Measurements from ENCODE around the gene ZSCAN29.

Gene ZSCAN29

GRCh38 chr15:43383070-43383469, 12.2 kb upstream of the ZSCAN29 start:
- no peak for DNase-seq (ENCODE audit: extremely low spot score)
- TF ChIP-seq L3MBTL2 (conservative IDR thresholded peaks at IDR 0.05) = no peak
- TF ChIP-seq FOXK2 (IDR thresholded peaks at IDR 0.05) = no peak
- TF ChIP-seq SP1 (IDR thresholded peaks at IDR 0.05) = no peak
- TF ChIP-seq FOXM1 (IDR thresholded peaks at IDR 0.05; ENCODE audit: borderline replicate concordance) = no peak
- no peak for TF ChIP-seq ARNT (IDR thresholded peaks at IDR 0.05)
- no peak for TF ChIP-seq NFRKB (IDR thresholded peaks at IDR 0.05)
- no peak for TF ChIP-seq ELF4 (IDR thresholded peaks at IDR 0.05)
- TF ChIP-seq ZNF384 (IDR thresholded peaks at IDR 0.05) = no peak
- no peak for TF ChIP-seq BHLHE40 (IDR thresholded peaks at IDR 0.05; ENCODE audit: borderline replicate concordance)
- no peak for TF ChIP-seq HDGF (IDR thresholded peaks at IDR 0.05; ENCODE audit: borderline replicate concordance)
- TF ChIP-seq TARDBP (IDR thresholded peaks at IDR 0.05) = no peak
- TF ChIP-seq FOXA1 (IDR thresholded peaks at IDR 0.05) = no peak
- TF ChIP-seq CTBP1 (IDR thresholded peaks at IDR 0.05; ENCODE audit: borderline replicate concordance) = no peak
- no peak for TF ChIP-seq SUZ12 (IDR thresholded peaks at IDR 0.05)
- no peak for TF ChIP-seq LEF1 (IDR thresholded peaks at IDR 0.05; ENCODE audit: borderline replicate concordance)
- TF ChIP-seq, protein P1, sequence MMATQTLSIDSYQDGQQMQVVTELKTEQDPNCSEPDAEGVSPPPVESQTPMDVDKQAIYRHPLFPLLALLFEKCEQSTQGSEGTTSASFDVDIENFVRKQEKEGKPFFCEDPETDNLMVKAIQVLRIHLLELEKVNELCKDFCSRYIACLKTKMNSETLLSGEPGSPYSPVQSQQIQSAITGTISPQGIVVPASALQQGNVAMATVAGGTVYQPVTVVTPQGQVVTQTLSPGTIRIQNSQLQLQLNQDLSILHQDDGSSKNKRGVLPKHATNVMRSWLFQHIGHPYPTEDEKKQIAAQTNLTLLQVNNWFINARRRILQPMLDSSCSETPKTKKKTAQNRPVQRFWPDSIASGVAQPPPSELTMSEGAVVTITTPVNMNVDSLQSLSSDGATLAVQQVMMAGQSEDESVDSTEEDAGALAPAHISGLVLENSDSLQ (IDR thresholded peaks at IDR 0.05) = no peak
- CTCF ChIA-PET = no interaction called here
- POLR2A ChIA-PET = interaction anchor here (1.7 kb wide), 1 partner anchor 12 kb away, joined by 6 read pairs; the partner anchor contains the start of genes TUBGCP4 and ZSCAN29

DNA sequence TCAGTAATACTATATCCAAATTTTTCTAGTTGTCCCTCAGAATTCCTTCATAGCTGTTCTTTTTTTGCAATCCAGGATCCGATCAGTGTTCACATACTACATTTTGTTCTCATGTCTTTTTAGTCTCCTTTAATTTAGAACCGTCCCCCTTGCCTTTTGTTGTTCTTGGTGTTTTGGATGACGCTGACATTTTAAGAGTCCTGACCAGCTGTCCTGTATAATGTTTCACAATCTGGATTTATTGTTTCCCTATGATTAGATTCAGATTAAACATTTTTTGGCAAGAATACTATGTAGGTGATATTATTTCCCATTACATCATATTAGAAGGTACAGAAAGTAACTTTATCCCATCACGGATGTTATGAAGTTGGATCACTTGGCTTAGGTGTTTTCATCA, 11.5 kb upstream of the ZSCAN29 start:
- TF ChIP-seq HDGF (IDR thresholded peaks at IDR 0.05; ENCODE audit: borderline replicate concordance) (no peak), SUZ12 (IDR thresholded peaks at IDR 0.05) (no peak)
- DNase-seq (ENCODE audit: extremely low spot score) = no peak
- POLR2A ChIA-PET = no interaction called here
- CTCF ChIA-PET = no interaction called here

GRCh38 chr15:43378601-43379000, 7.8 kb upstream of the ZSCAN29 start:
- POLR2A ChIA-PET = no interaction called here
- TF ChIP-seq FOXM1 (IDR thresholded peaks at IDR 0.05; ENCODE audit: borderline replicate concordance) (no peak), ELF4 (IDR thresholded peaks at IDR 0.05) (no peak), CTBP1 (IDR thresholded peaks at IDR 0.05; ENCODE audit: borderline replicate concordance) (no peak), LEF1 (IDR thresholded peaks at IDR 0.05; ENCODE audit: borderline replicate concordance) (no peak), TARDBP (IDR thresholded peaks at IDR 0.05) (no peak), L3MBTL2 (conservative IDR thresholded peaks at IDR 0.05) (no peak), SP1 (IDR thresholded peaks at IDR 0.05) (no peak), HDGF (IDR thresholded peaks at IDR 0.05; ENCODE audit: borderline replicate concordance) (no peak), ZNF384 (IDR thresholded peaks at IDR 0.05) (no peak)
- TF ChIP-seq, protein P1 (IDR thresholded peaks at IDR 0.05) = no peak
- DNase-seq (ENCODE audit: extremely low spot score) = no peak
- CTCF ChIA-PET = interaction anchor here (0.6 kb wide), 1 partner anchor 99 kb away, joined by 6 read pairs; no protein-coding TSS in a partner anchor

- peak; percentile 24 for DNase-seq (ENCODE audit: extremely low spot score)
- TF ChIP-seq, protein P1 (IDR thresholded peaks at IDR 0.05) = no peak
- CTCF ChIA-PET = interaction anchor here (0.6 to 1.0 kb wide), 5 partner anchors 9 to 767 kb away, joined by 3 to 8 read pairs (median 3); no protein-coding TSS in a partner anchor
- POLR2A ChIA-PET = no interaction called here
These were observed 5.3 kb upstream of the ZSCAN29 start for GRCh38 chr15:43376017-43376705.

DNA sequence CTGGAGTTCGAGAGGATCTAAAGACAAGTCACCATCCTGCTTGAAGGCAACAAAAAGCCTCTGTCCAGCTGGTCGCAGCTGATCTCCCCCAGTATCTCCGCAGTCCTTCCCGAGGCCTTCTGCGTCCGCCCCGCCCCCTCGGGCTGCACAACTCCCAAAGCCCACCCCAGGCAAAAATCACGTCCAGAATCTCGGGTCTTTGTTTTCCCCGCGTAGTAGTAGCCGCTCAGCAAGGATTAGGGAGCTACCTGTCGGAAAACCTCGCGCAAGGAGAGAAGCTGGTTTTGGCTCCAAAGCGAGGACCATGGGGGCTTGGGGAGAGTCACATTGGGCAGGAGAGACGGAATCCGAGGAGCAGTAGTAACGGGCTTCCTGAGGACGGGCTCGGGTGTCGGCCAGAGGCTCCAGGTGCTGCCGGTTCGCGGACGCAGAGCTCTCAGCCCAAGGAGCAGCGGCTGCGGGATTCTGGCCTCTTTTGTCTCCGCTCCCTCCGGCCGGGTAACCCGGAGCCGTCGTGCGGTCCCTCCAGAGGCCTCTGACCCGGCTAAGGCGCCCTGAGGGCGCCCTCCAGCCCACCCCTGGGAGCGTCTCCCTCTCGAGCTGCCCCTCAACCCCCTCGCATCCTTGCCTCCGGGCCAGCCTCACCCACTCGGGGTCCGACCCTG, 401 bp downstream of the ZSCAN29 start:
- POLR2A ChIA-PET = interaction anchor here (0.9 to 1.5 kb wide), 3 partner anchors 13 to 41 kb away, joined by 3 to 6 read pairs (median 3); partner anchors contain the start of gene LCMT2
- TF ChIP-seq LEF1 (IDR thresholded peaks at IDR 0.05; ENCODE audit: borderline replicate concordance) (no peak), ARNT (IDR thresholded peaks at IDR 0.05) (no peak), TARDBP (IDR thresholded peaks at IDR 0.05) (no peak), SP1 (IDR thresholded peaks at IDR 0.05) (no peak), ELF4 (IDR thresholded peaks at IDR 0.05) (no peak), ZNF384 (IDR thresholded peaks at IDR 0.05) (no peak), FOXA1 (IDR thresholded peaks at IDR 0.05) (no peak), SUZ12 (IDR thresholded peaks at IDR 0.05) (no peak), BHLHE40 (IDR thresholded peaks at IDR 0.05; ENCODE audit: borderline replicate concordance) (no peak), FOXK2 (IDR thresholded peaks at IDR 0.05) (no peak)
- TF ChIP-seq, protein P1 (IDR thresholded peaks at IDR 0.05) = no peak
- peak; percentile 16 for DNase-seq (ENCODE audit: extremely low spot score)
- CTCF ChIA-PET = no interaction called here

GRCh38 chr15:43361313-43361903, 9.4 kb downstream of the ZSCAN29 start:
- CTCF ChIA-PET = no interaction called here
- TF ChIP-seq SP1 (IDR thresholded peaks at IDR 0.05) = no peak
- TF ChIP-seq HDGF (IDR thresholded peaks at IDR 0.05; ENCODE audit: borderline replicate concordance) = no peak
- no peak for TF ChIP-seq FOXM1 (IDR thresholded peaks at IDR 0.05; ENCODE audit: borderline replicate concordance)
- TF ChIP-seq, protein P1 (IDR thresholded peaks at IDR 0.05) = no peak
- no peak for TF ChIP-seq ELF4 (IDR thresholded peaks at IDR 0.05)
- TF ChIP-seq FOXA1 (IDR thresholded peaks at IDR 0.05) = no peak
- TF ChIP-seq BHLHE40 (IDR thresholded peaks at IDR 0.05; ENCODE audit: borderline replicate concordance) = no peak
- no peak for TF ChIP-seq CTBP1 (IDR thresholded peaks at IDR 0.05; ENCODE audit: borderline replicate concordance)
- no peak for TF ChIP-seq FOXK2 (IDR thresholded peaks at IDR 0.05)
- no peak for TF ChIP-seq ARNT (IDR thresholded peaks at IDR 0.05)
- TF ChIP-seq NFRKB (IDR thresholded peaks at IDR 0.05) = no peak
- no peak for TF ChIP-seq LEF1 (IDR thresholded peaks at IDR 0.05; ENCODE audit: borderline replicate concordance)
- TF ChIP-seq TARDBP (IDR thresholded peaks at IDR 0.05) = no peak
- no peak for TF ChIP-seq SUZ12 (IDR thresholded peaks at IDR 0.05)
- no peak for TF ChIP-seq L3MBTL2 (conservative IDR thresholded peaks at IDR 0.05)
- no peak for TF ChIP-seq ZNF384 (IDR thresholded peaks at IDR 0.05)
- no peak for DNase-seq (ENCODE audit: extremely low spot score)
- POLR2A ChIA-PET = no interaction called here

Measured in HEK293T (cell line).